ENCODE results near the gene MYO16.

Gene MYO16

DNA sequence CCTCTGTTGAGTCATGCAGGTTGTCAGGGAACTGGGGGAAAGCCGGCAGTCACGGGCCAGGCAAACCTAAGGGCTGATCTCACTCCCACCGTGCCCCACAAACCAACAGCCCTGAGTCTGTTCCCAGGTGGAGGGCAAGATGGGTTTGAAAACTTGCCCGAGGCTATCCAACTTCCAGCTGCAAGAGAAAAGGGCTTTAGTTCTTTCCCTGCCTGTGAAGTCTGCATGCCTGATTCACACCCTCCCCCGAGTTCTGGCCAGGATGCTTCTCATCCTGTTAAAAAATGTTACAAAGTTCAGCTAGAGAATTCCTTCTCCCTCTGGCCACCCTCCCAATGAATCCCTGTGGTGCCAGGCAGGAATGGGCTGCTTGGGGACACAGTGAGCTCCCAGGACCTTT, 33.1 kb downstream of the MYO16 start:
- no peak for DNase-seq (ENCODE audit: extremely low read depth in 1 of 2, low read depth in 1 of 2)

DNA sequence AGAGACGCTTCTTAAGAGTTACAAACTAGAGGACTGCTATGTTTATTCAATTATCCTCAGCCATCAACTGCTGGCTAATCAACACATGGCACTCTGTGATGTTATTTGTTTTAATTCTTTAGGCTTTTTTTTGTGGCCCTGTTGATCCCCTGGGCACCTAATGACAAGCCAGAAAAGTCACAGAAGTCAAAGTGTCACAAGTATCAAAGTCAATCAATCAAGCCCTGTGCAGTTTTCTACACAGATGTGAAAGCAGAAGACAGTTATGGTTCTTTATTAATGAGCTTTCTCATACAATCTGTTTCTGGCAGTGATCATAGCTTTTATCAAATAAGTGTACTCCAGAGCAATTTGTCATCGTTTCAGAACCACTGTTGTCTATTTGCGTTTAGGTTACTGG, 34.3 kb downstream of the MYO16 start:
- DNase-seq (ENCODE audit: extremely low read depth in 1 of 2, low read depth in 1 of 2) = no peak

DNA sequence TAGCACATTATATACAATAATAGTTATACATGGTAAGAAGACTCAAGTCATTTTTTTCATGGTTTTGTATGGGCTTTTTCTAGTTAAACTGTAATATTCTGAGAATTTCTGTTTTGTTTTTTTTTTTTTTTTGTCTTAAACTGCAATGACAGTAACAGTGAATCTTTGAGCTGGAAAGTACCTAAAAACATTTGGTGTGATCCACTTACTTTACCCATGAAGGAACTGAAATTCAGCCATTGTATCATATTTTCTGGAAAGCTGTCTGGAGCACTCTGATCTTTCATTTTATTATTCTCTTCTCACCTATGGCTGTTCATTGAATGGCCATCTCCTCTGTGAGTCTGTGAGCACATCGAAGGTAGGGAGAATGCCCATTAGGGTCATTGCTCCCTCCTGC, 37.8 kb downstream of the MYO16 start:
- DNase-seq (ENCODE audit: extremely low read depth in 1 of 2, low read depth in 1 of 2) = no peak

DNA sequence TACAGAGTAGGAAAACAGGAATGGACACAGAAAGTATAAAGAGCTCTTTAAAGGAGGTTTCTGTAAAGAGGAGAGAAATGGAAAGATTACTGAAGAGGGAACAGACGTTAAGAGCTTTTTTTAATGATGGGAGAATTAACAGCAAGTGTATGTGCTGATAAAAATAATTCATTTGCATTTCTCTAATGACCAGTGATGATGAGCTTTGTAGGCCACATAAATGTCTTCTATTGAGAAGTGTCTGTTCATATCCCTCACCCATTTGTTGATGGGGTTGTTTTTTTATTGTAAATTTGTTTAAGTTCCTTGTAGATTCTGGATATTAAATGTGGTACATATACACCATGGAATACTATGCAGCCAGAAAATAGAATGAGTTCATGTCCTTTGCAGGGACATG, 40.0 kb downstream of the MYO16 start:
- DNase-seq (ENCODE audit: extremely low read depth in 1 of 2, low read depth in 1 of 2) = no peak

DNA sequence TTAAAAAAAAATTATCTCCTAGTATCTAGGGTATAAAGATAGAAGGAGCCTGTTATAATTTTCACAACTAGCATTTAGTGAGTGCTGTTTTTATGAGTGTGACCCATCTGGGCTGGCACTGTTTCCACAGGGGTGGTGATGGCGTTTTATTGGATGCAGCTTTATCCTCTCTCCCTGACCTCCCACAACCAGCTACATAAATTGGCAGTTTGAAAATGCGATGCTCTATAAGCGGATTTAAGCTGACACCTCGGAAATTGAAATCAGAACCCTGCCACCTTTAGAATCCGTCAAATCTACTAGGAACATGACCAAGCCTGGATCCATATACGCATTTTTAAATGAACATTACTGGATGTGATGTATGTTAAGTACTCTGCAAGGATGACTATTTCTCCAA, 44.9 kb downstream of the MYO16 start:
- DNase-seq (ENCODE audit: extremely low read depth in 1 of 2, low read depth in 1 of 2) = no peak

DNA sequence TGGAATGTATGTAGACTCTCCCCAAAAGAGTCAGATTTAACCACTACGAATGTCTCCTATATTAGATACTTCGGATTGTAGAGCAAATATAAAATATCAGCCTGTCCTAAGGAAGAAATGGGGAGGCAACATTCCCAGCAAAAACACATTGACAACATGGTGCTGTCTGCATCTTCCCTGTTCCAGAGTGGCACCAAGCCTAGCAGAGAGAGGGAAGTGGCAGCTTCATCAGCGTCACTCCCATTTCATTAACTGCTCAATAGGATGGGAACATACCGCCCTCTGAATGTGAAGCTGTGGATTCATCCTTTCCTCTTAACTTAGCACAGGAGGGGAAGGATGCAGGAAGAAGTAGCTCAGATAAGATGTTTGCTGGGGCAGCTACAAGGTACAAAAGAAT, 45.4 kb downstream of the MYO16 start:
- DNase-seq (ENCODE audit: extremely low read depth in 1 of 2, low read depth in 1 of 2) = no peak

DNA sequence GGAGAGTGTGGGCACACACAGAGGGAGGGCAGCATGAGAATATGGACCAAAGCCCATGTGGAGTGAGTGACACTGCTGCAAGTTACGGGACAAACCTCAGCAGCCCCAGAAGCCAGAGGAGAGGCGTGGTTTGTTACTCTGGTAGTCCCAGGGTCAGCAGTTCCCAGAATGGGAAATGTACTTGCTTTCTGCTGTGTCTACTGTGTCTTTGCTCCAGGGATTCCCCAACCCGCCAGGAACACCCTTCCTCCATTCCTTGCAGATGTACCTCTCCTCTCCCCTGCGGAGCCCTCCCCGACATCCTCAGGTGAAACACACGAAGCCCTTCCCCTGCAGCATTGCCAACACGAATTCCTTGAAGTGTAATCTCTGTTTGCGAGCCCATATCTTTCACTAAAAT, 47.2 kb downstream of the MYO16 start:
- no peak for DNase-seq (ENCODE audit: extremely low read depth in 1 of 2, low read depth in 1 of 2)

DNA sequence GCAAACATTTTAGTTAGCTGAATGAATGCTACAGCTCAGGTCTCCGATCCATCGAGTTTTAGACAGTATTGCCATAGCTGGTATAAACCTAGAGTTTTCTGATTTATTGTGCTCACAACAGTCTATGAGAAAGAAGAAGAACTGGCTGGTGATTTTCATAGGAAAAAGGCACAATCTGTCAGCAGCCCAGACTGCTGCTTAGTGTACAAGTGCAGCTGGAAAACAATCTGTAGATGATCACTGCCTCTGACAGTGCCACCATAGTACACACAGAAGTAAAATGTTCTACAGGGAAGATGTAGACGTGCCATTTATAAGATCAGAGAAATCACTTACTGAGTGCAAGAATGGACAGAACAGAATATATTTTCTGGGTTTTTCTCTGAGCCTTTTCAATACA, 48.4 kb downstream of the MYO16 start:
- no peak for DNase-seq (ENCODE audit: extremely low read depth in 1 of 2, low read depth in 1 of 2)

DNA sequence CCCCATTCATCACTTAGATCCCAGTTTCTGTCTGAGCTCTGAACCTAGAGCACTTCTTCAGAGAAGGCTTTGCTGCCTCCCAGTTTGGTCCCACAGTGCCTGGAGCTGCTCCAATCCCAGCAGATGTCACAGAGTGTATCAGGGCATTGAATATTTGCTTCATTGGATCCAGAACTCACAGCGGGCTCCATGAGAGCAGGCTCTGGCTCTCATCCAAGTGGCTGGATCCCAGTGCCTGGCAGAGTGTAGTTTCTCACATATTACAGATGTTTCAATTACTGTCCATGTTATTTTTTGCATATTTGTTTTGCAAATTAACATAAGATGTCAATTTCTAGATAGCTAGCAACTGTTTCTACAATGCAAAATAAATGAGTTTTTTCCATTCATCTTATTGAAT, 50.6 kb downstream of the MYO16 start:
- no peak for DNase-seq (ENCODE audit: extremely low read depth in 1 of 2, low read depth in 1 of 2)

DNA sequence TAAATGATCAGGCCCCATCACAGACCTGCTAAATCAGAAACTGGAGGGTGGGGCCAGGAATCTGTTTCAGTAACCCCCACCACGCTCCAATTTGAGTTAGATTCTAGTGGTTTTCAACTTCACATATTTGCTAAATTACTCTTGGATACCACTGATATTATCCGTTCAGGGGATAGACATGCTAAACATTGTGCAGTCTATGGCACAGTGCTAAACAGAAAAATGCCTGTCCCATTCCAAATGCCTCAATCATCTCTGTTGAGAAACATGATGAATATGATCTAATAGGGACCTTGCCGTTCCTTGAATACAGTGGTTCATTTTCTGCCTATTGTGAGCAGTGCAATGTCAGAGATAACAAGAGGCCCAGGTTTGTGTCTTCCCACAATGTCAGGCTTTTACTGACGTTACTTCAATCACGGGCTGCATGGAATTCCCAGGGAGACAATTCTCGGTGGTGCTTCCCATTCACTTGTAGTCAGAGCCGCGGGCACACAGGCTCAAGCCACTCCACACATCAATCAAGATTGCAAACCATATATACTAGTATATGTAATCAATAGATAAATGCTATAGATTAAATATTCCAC, 52.7 kb downstream of the MYO16 start:
- no peak for DNase-seq (ENCODE audit: extremely low read depth in 1 of 2, low read depth in 1 of 2)

DNA sequence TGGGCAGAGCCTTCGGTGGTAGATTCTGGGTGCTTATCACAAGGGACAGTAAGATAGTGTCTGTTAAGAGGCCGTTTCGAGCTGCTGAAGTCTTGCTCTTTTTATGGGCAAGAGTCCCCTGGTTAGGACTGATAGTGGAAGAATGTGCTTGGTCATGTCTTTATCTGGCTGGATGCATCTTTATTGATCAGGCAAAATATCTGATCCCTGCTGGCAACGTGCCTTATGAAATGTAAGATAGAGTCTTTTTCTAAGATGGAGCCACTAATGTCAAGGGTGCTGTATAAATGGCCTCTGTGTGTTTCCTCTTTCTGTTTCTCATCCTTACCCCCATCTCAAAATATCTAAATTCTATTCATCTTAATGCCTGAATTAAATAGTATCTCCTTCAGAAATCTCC, 53.3 kb downstream of the MYO16 start:
- DNase-seq (ENCODE audit: extremely low read depth in 1 of 2, low read depth in 1 of 2) = no peak

DNA sequence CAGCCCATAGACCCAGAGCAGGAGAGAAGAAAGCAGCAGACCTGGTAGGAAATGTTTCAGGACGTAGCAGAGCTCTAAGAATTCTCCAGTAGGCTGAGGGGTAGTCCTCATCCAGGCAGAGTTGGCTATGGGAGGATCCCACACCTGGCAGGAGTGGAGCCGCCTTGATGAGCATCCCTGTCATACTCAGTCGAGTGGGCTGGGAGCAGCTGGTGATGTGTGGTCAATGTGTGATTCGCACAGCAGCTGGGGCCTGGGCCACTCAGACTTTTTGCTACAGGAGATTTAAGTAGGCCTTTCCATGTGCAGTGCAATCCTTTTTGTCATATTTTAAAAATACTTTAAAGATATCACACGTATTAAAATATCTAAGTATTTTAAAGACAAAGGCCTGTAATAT, 56.6 kb downstream of the MYO16 start:
- DNase-seq (ENCODE audit: extremely low read depth in 1 of 2, low read depth in 1 of 2) = no peak

DNA sequence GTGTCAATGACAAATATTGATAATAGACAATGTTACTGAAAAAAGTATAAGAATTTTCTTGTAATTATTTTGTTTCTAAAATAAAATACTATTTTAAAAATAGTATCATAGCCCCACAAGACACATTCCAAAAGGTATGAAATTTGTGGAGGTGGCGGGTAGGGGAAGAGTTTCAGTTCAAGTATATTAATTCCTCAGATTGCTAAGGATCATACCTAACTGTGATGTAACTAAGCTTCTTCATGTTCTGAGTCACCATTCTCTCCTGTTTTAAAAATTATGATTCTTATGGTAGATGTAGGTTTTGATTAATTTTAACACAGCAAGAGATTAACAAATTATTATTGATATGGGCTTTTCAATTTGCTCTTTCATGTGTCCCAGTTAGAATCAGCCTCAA, 61.3 kb downstream of the MYO16 start:
- no peak for DNase-seq (ENCODE audit: extremely low read depth in 1 of 2, low read depth in 1 of 2)

DNA sequence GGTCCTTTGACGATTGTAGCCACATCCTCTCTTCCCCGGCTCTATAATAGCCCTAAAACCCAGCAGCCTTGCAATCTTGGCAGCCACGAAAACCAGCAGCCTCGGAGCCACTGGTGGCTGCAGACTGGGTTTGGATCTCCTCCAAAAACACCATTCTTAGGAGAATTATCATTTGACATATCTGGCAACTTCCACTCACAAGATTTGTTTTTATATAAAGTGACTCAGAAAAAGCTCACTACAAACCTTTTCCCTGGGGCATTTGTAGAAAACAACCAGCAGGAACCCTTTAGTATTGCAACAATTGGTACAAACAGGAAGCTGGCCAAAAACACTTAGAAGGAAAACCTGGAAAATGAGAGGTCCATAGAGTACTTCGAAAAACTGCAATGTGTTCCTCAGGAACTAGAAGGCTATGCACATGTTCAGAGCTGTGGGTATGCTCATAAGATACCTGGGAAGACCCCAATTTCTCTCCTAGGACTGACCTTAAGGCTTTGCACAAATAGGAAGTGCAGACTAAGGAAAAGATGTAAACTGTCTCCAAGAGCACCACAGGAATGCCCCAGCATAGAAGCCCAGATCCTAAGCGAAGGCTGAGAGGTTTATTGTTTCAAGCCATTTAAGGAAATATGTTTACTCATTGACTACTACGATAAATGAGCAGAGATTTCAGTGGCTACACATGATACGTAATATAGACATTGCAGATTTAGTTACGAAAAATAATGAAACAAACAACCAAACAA, 71.2 kb downstream of the MYO16 start:
- no peak for DNase-seq (ENCODE audit: extremely low read depth in 1 of 2, low read depth in 1 of 2)

DNA sequence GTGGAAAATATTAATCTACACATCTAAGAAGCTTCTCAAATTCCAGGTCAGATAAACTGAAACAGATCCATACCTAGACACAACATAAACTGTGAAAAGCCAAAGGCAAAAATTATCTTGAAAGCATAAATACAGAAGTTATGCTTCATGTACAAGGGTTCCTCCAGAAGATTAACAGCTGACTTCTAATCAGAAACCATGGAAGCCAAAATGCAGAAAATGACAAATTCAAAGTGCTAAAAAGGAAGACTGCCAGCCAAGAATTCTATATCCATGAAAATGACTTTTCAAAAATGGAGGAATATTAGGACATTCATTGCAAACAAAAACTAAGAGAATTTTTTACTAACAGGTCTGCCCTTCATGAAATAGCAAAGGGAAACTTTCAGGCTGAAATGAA, 72.8 kb downstream of the MYO16 start:
- DNase-seq (ENCODE audit: extremely low read depth in 1 of 2, low read depth in 1 of 2) = no peak

DNA sequence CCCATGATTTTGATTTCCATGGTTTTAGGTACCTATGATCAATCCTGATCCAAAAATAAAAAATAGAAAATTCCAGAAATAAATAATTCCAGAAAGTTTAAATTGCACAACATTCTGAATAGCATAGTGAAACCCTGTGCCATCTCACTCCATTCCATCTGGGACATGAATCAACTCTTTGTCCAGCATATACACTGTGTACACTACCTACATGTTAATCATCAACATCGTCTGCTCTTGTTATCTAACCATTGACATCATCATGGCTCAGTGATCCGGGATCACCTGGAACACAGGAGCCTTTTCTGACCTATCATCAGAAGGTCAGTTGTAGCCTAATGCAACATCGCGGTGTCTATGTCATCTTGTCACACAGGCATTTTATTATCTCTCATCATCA, 75.6 kb downstream of the MYO16 start:
- DNase-seq (ENCODE audit: extremely low read depth in 1 of 2, low read depth in 1 of 2) = no peak

DNA sequence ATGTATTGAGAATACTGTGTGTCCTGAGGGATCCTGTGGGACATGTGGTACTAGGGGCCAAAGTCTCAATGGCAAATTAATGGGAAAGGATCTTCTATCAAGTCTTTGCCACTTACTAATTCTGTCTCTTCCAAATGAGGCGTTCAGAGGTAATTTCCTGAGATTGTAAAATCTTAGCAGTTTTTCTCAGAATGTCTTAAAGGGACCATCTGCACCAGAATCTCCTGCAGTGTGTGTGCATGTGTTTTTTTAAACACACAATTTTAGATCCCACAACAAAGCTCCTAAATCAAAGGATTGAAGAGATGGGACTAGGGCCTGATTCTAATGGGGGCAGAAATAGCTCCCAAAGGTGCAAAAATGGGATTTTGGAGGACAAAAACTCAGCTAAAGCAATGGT, 78.2 kb downstream of the MYO16 start:
- no peak for DNase-seq (ENCODE audit: extremely low read depth in 1 of 2, low read depth in 1 of 2)

DNA sequence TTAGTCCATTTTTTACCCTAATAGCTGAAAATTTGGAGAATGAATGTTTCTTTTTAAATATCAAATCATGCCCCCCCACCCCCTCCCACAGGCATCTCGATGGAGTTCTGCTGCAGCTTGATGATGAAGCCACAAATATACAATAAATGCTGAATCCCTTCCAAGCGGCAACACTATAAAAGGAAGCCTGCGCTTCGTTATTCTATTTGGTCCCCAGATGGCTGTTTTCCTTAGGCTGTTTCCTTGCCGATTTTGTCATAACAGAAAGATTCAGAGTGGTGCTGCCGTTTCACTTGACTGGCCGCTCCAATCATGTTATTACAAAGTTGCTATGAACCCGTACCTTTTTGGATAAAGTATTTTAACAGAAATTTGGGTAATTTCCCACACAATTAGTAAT, 79.5 kb downstream of the MYO16 start:
- no peak for DNase-seq (ENCODE audit: extremely low read depth in 1 of 2, low read depth in 1 of 2)

DNA sequence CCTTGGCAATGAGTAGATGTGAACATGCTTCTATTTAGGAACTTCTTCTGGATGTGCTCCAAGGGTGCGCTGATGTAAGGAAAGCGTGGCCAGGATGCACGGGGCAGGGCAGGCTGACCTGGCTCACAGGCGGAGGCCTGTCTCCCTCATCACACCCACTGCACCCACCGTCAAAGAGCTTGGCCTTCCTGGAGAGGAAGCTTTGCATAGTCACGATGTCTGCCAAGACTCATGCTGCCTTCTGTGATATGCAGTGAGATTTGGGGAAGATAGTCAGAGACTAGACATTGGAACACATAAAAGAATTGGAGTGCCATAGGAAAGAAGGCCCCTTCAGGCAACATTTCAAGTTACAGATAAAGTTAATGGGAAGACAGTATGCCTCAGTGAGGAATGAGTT, 82.0 kb downstream of the MYO16 start:
- DNase-seq (ENCODE audit: extremely low read depth in 1 of 2, low read depth in 1 of 2) = no peak

DNA sequence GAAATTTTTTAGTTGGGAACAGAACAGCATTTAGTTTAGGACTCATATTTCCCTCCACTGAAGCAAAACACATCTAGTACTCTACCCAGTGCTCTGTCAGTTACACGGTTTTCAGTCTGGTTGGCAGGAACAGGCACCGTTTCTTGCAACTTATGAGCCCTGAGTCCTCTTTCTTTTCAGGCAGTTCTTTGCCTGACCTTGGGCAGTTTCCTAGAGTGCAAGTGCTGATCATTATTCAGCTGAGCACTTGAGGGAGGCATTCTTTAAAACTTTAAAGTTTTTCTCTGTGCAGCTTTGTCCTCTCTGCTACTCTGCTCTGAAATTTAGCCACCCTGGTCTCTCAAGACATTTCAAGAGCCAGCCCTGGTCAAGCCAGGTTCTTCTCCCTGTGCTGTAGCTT, 96.1 kb downstream of the MYO16 start:
- DNase-seq (ENCODE audit: extremely low read depth in 1 of 2, low read depth in 1 of 2) = no peak

DNA sequence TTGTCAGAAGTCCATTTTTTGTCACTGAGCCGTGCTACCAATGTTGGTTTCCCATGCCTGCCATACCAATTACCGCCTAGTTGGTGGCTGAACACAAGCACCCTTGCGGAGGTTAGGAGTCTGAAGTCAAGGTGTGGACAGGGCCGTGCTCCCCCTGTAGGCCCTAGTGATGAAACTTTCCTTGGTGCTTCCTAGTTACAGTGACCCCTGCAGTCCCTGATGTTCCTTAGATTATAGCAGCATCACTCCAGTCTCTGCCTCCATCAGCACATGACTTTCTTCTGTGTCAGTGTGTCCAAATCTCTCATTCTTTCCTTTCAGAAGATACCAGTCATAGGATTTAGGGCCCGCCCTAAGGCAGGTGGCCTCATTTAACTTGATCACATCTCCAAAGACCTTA, 99.0 kb downstream of the MYO16 start:
- DNase-seq (ENCODE audit: extremely low read depth in 1 of 2, low read depth in 1 of 2) = no peak

DNA sequence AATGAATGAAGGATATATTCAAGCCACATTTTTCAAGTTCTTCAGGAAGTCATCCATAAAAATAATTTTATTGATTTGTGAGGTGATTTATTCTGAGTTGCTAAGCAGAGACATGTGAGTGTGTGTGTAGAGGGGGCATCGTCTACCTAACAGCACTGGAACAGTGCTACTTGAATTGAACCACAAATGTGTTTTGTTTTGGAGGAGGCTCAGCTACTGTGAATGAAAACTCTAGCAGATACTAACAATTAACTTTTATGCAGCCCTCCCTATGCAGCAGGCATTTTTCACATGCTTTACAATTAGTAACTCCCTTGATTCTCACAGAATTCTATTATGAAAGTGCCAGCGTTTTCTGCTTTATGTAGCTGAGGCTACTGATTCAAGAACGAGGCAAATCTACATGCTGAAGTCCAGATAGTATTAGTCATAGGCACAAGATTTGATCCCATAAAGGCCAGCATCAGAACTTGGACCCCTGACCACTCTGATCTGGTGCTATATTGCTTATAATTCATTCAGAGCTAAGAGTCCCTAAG, 103.7 kb downstream of the MYO16 start:
- DNase-seq (ENCODE audit: extremely low read depth in 1 of 2, low read depth in 1 of 2) = no peak

DNA sequence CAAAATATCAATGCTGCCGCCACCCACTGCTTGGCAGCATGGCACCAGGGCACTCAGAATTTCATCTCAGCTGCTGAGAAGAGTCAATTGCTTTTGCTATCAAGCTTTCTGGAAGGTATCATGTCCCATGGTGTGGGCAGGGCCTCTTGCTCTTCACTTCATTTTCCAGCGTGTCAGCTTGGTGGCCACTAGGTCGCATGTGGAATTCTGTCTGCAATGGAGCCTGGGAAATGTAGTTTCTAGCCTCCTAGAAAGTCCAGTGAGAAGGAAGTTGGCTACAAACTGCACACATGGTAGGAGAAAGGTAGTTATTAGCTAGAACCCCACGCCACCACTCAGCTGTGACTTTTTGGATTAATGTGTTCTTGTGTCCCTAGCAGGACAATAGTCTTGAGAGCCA, 105.3 kb downstream of the MYO16 start:
- DNase-seq (ENCODE audit: extremely low read depth in 1 of 2, low read depth in 1 of 2) = no peak

Data from stimulated activated CD8-positive, alpha-beta memory T cell treated with anti-CD3 and anti-CD28 coated beads, Interleukin-7, amount 100 ng/mL, for 48 hours (primary cell).